Measurements from ENCODE around the gene FAM204A.
A peak's percentile ranks its signal among the peaks of the same experiment; 100 is the strongest.

The FAM204A gene

GRCh38 chr10:118264252-118264651 lies 77.9 kb downstream of the FAM204A start:
- Histone ChIP-seq H3K4me2 (ENCODE audit: insufficient read depth, low read length) (no peak overlapping the region), H4K20me1 (ENCODE audit: insufficient read depth, low read length) (no peaks in the 10 kb centered on the region), H3K4me3 (ENCODE audit: low read depth in 1 of 2, low read length in 2 of 2) (no peak overlapping the region), H3K36me3 (ENCODE audit: insufficient read depth, low read length) (no peaks in the 10 kb centered on the region), H3K9ac (ENCODE audit: low read depth, low read length) (no peak overlapping the region), H3K27ac (ENCODE audit: low read length) (no peak overlapping the region), H3K9me3 (ENCODE audit: insufficient read depth, low read length, severe bottlenecking) (no peaks in the 10 kb centered on the region), H3K27me3 (ENCODE audit: insufficient read depth, low read length, poor library complexity) (peaks cover 32% of the 10 kb centered on the region), H2AFZ (ENCODE audit: low read depth, low read length) (no peak overlapping the region), H3K4me1 (ENCODE audit: insufficient read depth, low read length) (no peaks in the 10 kb centered on the region), H3K79me2 (ENCODE audit: insufficient read depth, low read length) (no peaks in the 10 kb centered on the region)
- DNase-seq (no peak), ATAC-seq (ENCODE audit: insufficient read depth, low read depth) (no peak)
- no peak for TF ChIP-seq EZH2 (IDR thresholded peaks at IDR 0.05; ENCODE audit: borderline replicate concordance, low read depth, low read length, severe bottlenecking)
- no peak for TF ChIP-seq CTCF (IDR thresholded peaks at IDR 0.05; ENCODE audit: borderline replicate concordance, extremely low read depth, low read length, poor library complexity, severe bottlenecking)

- Histone ChIP-seq H3K9me3 (ENCODE audit: insufficient read depth, low read length, severe bottlenecking) (no peaks in the 10 kb centered on the region), H3K4me3 (ENCODE audit: low read depth in 1 of 2, low read length in 2 of 2) (no peak overlapping the region), H3K9ac (ENCODE audit: low read depth, low read length) (no peak overlapping the region), H3K4me1 (ENCODE audit: insufficient read depth, low read length) (no peaks in the 10 kb centered on the region), H4K20me1 (ENCODE audit: insufficient read depth, low read length) (no peaks in the 10 kb centered on the region), H3K27me3 (ENCODE audit: insufficient read depth, low read length, poor library complexity) (peaks cover 31% of the 10 kb centered on the region), H3K36me3 (ENCODE audit: insufficient read depth, low read length) (no peaks in the 10 kb centered on the region), H3K4me2 (ENCODE audit: insufficient read depth, low read length) (no peak overlapping the region), H3K27ac (ENCODE audit: low read length) (no peak overlapping the region), H3K79me2 (ENCODE audit: insufficient read depth, low read length) (no peaks in the 10 kb centered on the region), H2AFZ (ENCODE audit: low read depth, low read length) (no peak overlapping the region)
- ATAC-seq (ENCODE audit: insufficient read depth, low read depth): no peak
- TF ChIP-seq EZH2 (IDR thresholded peaks at IDR 0.05; ENCODE audit: borderline replicate concordance, low read depth, low read length, severe bottlenecking) (no peak), CTCF (IDR thresholded peaks at IDR 0.05; ENCODE audit: borderline replicate concordance, extremely low read depth, low read length, poor library complexity, severe bottlenecking) (no peak)
- no peak for DNase-seq
Observed at GRCh38 chr10:118262538-118262937, 79.6 kb downstream of the FAM204A start.

- peak; percentile 64; the same call in 2 of the 3 replicates for ATAC-seq (ENCODE audit: insufficient read depth, low read depth)
- peak; percentile 36 for DNase-seq
- H3K4me3 ChIP-seq (ENCODE audit: low read depth in 1 of 2, low read length in 2 of 2): no peak overlapping the region
Observed at GRCh38 chr10:118259288-118259906, 82.7 kb downstream of the FAM204A start.

More at GRCh38 chr10:118259288-118259906, 82.7 kb downstream of the FAM204A start:
- Histone ChIP-seq H3K36me3 (ENCODE audit: insufficient read depth, low read length) (no peaks in the 10 kb centered on the region), H3K4me2 (ENCODE audit: insufficient read depth, low read length) (no peak overlapping the region), H3K27ac (ENCODE audit: low read length) (no peak overlapping the region), H4K20me1 (ENCODE audit: insufficient read depth, low read length) (no peaks in the 10 kb centered on the region), H3K79me2 (ENCODE audit: insufficient read depth, low read length) (no peaks in the 10 kb centered on the region), H2AFZ (ENCODE audit: low read depth, low read length) (no peak overlapping the region), H3K9ac (ENCODE audit: low read depth, low read length) (no peak overlapping the region), H3K27me3 (ENCODE audit: insufficient read depth, low read length, poor library complexity) (peaks cover 33% of the 10 kb centered on the region), H3K4me1 (ENCODE audit: insufficient read depth, low read length) (no peaks in the 10 kb centered on the region), H3K9me3 (ENCODE audit: insufficient read depth, low read length, severe bottlenecking) (no peaks in the 10 kb centered on the region)
- TF ChIP-seq EZH2 (IDR thresholded peaks at IDR 0.05; ENCODE audit: borderline replicate concordance, low read depth, low read length, severe bottlenecking) (no peak), CTCF (IDR thresholded peaks at IDR 0.05; ENCODE audit: borderline replicate concordance, extremely low read depth, low read length, poor library complexity, severe bottlenecking) (peak; percentile 64)
